PC-3 (cell line): ENCODE measurements around the gene DNM2.

Source experiments
- EZH2 ChIP-seq: fragments of 300-600 bp; sonication (generic); IDR thresholded peaks from one replicate; pipeline ENCODE4 v1.6.1; 2017; ENCODE audit warnings: antibody characterized with exemption, mild to moderate bottlenecking, low read length; ENCODE audit not compliant: unreplicated experiment
- TF ChIP-seq, protein P1 (sequence below): fragments of 300-600 bp; sonication (generic); conservative IDR thresholded peaks from 2 replicates; pipeline ENCODE4 v1.5.1; 2017; ENCODE audit warnings: antibody characterized with exemption, low read depth, mild to moderate bottlenecking, low read length

DNA sequence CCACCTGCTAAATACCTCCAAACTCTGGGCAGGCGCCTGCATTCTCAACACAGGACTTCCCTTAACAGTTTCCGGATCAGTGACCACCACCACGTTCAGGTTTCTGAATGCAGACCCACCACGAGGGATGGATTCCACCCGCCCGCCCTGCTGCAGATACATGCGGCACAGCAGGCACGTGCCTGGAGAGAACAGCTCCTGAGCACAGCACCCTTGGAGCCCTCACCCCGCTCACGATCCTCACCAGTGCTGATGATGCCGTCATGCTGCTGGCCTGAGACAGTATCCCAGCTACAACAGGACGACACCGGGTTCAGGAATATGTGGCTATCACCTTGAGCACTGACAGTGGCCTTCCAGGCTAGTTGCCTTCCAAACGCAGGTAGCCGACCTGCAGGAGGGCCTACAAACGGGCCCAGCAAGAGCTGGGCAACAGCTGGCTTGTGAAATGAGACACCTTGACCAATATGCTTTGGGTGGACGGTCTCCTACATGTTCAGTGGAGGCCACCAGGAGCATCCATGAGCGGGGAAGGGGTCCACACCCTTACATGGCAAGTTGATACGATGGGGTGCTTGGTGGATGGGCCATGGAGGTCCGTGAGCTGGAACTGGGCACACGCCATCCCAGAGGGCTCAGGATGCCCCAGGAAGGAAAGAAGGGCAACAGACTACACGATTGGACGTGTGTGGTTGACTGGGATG lies 26.5 kb upstream of the DNM2 start:
- TF ChIP-seq, protein P1, sequence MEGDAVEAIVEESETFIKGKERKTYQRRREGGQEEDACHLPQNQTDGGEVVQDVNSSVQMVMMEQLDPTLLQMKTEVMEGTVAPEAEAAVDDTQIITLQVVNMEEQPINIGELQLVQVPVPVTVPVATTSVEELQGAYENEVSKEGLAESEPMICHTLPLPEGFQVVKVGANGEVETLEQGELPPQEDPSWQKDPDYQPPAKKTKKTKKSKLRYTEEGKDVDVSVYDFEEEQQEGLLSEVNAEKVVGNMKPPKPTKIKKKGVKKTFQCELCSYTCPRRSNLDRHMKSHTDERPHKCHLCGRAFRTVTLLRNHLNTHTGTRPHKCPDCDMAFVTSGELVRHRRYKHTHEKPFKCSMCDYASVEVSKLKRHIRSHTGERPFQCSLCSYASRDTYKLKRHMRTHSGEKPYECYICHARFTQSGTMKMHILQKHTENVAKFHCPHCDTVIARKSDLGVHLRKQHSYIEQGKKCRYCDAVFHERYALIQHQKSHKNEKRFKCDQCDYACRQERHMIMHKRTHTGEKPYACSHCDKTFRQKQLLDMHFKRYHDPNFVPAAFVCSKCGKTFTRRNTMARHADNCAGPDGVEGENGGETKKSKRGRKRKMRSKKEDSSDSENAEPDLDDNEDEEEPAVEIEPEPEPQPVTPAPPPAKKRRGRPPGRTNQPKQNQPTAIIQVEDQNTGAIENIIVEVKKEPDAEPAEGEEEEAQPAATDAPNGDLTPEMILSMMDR = no peak
- no peak for TF ChIP-seq EZH2
